ENCODE results near the gene MEIS1. TPM values are rescaled to one million over a fixed set of nuclear protein-coding genes. Genes with fewer than 3 reads are reported as not detected.

Gene MEIS1
- total RNA-seq, 1 experiment from 2014 or later, result 0.66 TPM

DNA sequence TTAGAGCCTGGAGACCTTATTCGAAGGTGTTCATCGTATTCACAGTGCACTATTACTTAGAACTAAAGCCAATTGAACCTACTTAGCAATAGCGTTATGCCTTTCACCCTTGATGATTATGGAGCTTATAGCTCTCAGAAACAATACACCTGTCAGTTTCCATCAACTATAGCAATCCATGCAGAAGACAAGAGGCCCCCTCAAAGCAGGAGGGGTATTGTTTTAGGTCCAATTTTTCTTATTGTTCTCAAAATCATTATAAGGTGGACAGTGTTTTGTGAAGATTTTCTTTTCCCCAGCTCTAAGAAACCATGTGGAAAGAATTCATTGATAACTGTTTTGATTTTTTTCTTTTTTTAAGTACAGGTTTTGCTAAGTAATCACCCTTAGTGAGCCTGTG is 135.5 kb downstream of the MEIS1 start:
- no peak overlapping the region for H3K4me3 Mint-ChIP-seq
- Histone ChIP-seq H4K5ac (ENCODE audit: insufficient read length, low read depth, low read length) (no peak overlapping the region), H3K79me1 (ENCODE audit: insufficient read depth, low read depth, low read length, poor library complexity, severe bottlenecking) (no peaks in the 10 kb centered on the region), H4K20me1 (ENCODE audit: control insufficient read depth, insufficient read depth, insufficient read length) (no peaks in the 10 kb centered on the region), H3K4ac (ENCODE audit: low read depth, low read length) (no peak overlapping the region), H2BK120ac (ENCODE audit: low read depth, low read length, poor library complexity, severe bottlenecking) (no peak overlapping the region), H4K91ac (ENCODE audit: insufficient read length, low read depth, low read length) (no peak overlapping the region), H2BK12ac (ENCODE audit: insufficient read length, low read depth, low read length) (no peak overlapping the region), H3K18ac (ENCODE audit: insufficient read length, low read depth, low read length) (no peak overlapping the region), H3K14ac (ENCODE audit: insufficient read depth, low read length) (no peak overlapping the region), H4K8ac (replicated peaks; ENCODE audit: insufficient read length, low read depth, low read length) (no peak overlapping the region), H2BK15ac (ENCODE audit: low read depth, low read length) (no peak overlapping the region), H3K4me1 (ENCODE audit: insufficient read depth, low read length) (peaks cover 3% of the 10 kb centered on the region; the same call in 1 of the 2 replicates), H3K9me3 (ENCODE audit: control insufficient read depth, low read depth, low read length) (no peaks in the 10 kb centered on the region), H3K23ac (ENCODE audit: insufficient read length, low read depth, low read length) (no peak overlapping the region), H3T11ph (ENCODE audit: low read length) (no peak overlapping the region), H3K23me2 (ENCODE audit: insufficient read length, low read depth, low read length, poor library complexity, severe bottlenecking) (peaks cover 7% of the 10 kb centered on the region), H2AFZ (ENCODE audit: low read length) (no peak overlapping the region), H2BK20ac (ENCODE audit: low read depth, low read length, poor library complexity, severe bottlenecking) (no peak overlapping the region), H3K56ac (ENCODE audit: insufficient read length, low read depth, low read length) (no peak overlapping the region), H2BK5ac (ENCODE audit: insufficient read length, low read length) (no peak overlapping the region), H2AK5ac (ENCODE audit: insufficient read length, low read length) (no peak overlapping the region), H3K4me2 (ENCODE audit: insufficient read depth, insufficient read length, low read length) (no peak overlapping the region), H3K9ac (ENCODE audit: extremely low read depth, insufficient read length, low read length) (no peak overlapping the region), H3K27ac (ENCODE audit: insufficient read length, low read depth, low read length) (no peak overlapping the region), H3K79me2 (ENCODE audit: insufficient read depth, low read length) (no peaks in the 10 kb centered on the region), H3K27me3 (ENCODE audit: insufficient read depth, low read length) (no peaks in the 10 kb centered on the region; the same call in none of the 2 replicates)
- peaks cover 27% of the 10 kb centered on the region for H3K27me3 Mint-ChIP-seq (ENCODE audit: low read depth)
- no peaks in the 10 kb centered on the region for H3K36me3 Mint-ChIP-seq (ENCODE audit: insufficient read depth in 1 of 3, low read depth in 3 of 3)
- no peak for DNase-seq
- no CpG with 5 or more reads among the region's 3 CpGs for WGBS (ENCODE audit: extremely low coverage, insufficient read length, low lambda C conversion rate)
- TF ChIP-seq, protein P1, sequence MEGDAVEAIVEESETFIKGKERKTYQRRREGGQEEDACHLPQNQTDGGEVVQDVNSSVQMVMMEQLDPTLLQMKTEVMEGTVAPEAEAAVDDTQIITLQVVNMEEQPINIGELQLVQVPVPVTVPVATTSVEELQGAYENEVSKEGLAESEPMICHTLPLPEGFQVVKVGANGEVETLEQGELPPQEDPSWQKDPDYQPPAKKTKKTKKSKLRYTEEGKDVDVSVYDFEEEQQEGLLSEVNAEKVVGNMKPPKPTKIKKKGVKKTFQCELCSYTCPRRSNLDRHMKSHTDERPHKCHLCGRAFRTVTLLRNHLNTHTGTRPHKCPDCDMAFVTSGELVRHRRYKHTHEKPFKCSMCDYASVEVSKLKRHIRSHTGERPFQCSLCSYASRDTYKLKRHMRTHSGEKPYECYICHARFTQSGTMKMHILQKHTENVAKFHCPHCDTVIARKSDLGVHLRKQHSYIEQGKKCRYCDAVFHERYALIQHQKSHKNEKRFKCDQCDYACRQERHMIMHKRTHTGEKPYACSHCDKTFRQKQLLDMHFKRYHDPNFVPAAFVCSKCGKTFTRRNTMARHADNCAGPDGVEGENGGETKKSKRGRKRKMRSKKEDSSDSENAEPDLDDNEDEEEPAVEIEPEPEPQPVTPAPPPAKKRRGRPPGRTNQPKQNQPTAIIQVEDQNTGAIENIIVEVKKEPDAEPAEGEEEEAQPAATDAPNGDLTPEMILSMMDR (conservative IDR thresholded peaks at IDR 0.05), result no peak
- H3K4me1 Mint-ChIP-seq, result peaks cover 32 to 42% of the 10 kb centered on the region in 2 experiments
- no peaks in the 10 kb centered on the region for H3K9me3 Mint-ChIP-seq
- no peak overlapping the region for H3K27ac Mint-ChIP-seq

Measured in H9 (cell line).